Skin of body (tissue), 2 donors: ENCODE data around the gene FOXD4. TPM values are rescaled to one million over a fixed set of nuclear protein-coding genes. Genes with fewer than 3 reads are reported as not detected.
A peak's percentile ranks its signal among the peaks of the same experiment; 100 is the strongest.
"Not testable (repeated sequence)": the region's sequence is repeated elsewhere in the genome, so short reads cannot be mapped to it uniquely, and the experiment has no call there.

ENCODE experiments used
- DNase-seq: peaks from one replicate; lab custom pipeline; 2025; lab: John Stamatoyannopoulos, UW
- total RNA-seq: library from RNA; depleted of rRNA; stranded (reverse); fragments of >200 nt; gene quantifications from one replicate; pipeline ENCODE4 v1.2.3, GENCODE V29; 2014

The FOXD4 gene
- total RNA-seq, 1 donor from 2014 or later, result 0.10 TPM

- not testable (repeated sequence) for DNase-seq
Observed at GRCh38 chr9:94323-94722, 23.9 kb downstream of the FOXD4 start.

- not testable (repeated sequence) for DNase-seq
Observed at GRCh38 chr9:93909-94308, 24.3 kb downstream of the FOXD4 start.

GRCh38 chr9:90851-91250 is 27.4 kb downstream of the FOXD4 start:
- not testable (repeated sequence) for DNase-seq

- not testable (repeated sequence) for DNase-seq
Observed at GRCh38 chr9:88396-89037, 29.7 kb downstream of the FOXD4 start.

DNA sequence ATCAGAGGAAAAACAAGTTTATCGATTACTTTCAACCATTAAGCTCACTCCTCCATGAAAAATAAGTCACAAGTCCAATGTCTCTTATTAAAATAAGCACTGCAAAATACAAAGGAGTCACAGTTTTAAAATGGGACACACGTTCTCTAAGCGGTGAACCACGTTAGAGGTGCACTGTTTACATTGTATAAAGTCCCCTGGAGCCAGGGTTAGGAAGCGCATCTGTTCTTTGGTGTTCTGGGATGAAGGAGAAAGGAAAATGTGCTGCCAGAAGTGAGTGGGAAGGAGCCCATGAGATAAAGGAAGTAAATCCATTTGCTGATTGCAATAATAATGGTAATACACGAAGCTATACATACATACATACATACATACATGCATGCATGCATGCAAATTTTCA is 30.4 kb downstream of the FOXD4 start:
- DNase-seq, result not testable (repeated sequence)

- not testable (repeated sequence) for DNase-seq
Observed at GRCh38 chr9:87105-87504, 31.1 kb downstream of the FOXD4 start.

DNA sequence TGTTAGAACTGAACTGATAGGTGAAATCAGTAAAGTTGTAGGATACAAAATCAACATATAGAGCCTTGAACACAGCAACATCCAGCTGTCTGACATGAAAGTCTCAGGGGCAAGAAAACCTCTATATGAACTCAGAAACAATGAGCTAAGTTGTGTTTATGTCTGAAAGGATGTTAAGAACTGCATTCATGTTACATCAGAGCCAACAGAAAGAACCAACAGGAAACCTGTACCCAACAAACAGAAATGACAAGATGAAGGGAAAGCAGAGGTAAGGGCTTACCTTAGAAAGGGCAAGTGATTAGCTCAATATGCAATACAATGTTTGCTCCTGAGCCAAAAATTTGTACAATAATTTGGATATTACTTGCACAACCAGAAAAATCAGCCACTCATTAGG is 31.5 kb downstream of the FOXD4 start:
- DNase-seq, result not testable (repeated sequence)

- DNase-seq, result not testable (repeated sequence)
Observed at GRCh38 chr9:82932-83689, 35.1 kb downstream of the FOXD4 start.

GRCh38 chr9:78333-78732 is 39.9 kb downstream of the FOXD4 start:
- not testable (repeated sequence) for DNase-seq

DNA sequence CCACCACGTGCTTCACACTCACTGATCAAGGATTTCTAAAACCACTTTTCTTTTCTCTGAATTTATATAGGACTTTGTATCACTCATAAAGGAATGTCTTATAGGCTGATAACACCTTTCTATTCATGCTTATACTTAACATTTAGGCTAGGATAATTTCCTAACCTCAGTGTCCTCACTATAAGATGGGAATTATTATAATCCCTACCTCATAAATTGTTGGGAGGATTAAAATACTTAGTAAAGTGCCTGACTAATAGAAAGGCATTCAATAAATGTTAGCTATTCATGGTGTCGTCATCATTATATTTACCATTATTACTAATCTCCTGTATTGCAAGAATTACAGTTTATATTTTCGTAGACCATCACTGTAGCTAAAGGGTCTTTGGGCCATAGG is 41.8 kb downstream of the FOXD4 start:
- not testable (repeated sequence) for DNase-seq

DNA sequence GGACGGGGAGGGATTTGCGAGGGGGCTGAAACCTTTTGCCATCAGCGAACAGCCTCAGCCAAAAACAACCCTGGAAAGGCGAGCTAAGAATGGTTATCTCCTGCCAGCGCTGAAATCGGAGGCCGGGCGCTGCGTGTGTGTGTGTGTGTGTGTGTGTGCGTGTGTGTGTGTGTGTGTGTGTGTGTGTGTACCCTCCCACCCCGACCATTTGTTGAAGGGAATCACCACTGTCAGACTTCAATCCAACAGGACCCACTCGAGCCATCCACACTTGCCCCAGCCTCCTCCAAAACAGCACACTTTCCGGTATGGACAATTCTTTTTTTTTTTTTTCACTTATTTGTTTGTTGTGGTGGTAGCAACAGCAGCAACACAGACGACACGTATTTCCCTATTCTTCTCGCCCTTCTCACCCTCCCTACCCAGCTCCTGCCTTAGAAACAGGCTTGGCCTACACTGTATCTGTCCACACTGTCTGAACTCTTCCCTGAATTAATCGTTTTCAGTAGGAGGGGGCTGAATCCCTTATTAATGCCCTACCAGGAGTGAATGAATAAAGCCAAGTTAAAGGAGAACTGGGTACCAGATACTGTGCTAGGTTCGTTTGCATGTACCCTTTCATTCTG is 44.2 kb downstream of the FOXD4 start:
- DNase-seq, result not testable (repeated sequence)

DNA sequence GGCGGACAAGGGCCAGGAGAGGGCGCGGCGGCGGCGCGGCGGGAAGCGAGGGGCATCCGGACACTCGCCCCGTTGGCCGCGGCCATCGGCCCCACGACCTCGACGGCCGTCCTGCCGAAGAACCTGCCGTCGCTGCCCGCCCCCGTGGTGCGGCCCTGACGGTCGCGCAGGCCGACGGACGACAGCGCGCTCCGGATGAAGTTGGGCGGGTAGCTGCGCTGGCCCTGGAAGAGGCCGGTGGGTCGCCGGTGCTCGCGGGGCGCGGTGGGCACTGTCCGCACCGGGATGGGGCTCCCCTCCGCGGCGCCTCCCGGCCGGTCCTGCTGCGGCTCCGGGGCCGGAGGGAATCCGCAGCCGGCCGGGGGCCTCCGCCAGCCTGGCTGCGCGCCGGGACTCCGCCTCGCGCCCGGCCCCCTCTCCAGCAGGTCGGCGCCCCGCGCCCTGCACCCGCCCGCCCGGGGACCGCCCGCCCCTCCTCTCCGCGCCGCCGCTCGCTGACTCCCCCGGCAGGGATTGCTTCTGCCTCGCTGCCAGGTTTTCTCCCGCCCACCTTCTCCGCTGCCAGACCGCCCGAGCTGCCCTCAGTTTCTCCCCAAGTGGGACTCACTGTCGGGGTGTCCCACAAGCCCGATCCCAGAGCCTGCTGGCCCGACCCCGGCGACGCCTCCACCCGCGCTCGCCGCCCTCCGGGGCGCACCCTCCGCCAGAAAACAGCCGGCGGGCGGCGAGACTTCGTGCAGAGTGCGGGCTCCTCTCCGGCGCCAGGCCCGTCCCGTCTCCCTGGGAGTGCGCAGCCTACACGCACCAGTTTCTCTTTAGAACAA is 44.9 kb downstream of the FOXD4 start:
- DNase-seq, result peak; percentile 0

Other genes with a start within 250 kb of the FOXD4 start
- gene WASHC1, start 89.0 kb downstream of the FOXD4 start, total RNA-seq, result 7.4 TPM
- gene ZNG1A, start 60.6 kb upstream of the FOXD4 start, total RNA-seq, result 44.5 TPM
- 12.1 TPM for gene DOCK8, start 96.4 kb upstream of the FOXD4 start, total RNA-seq